H1 (cell line): ENCODE results near the gene TACR2. TPM values are rescaled to one million over a fixed set of nuclear protein-coding genes. Genes with fewer than 3 reads are reported as not detected.

ENCODE experiments used
- CTCF ChIA-PET: fragments of 300-600 bp; sonication (Branson Sonifier 250); formaldehyde crosslinking; loops from one replicate; lab custom pipeline; 2021; ENCODE audit not compliant: partially characterized antibody; lab: Charles Lee
- POLR2A ChIA-PET: fragments of 300-600 bp; sonication (Branson Sonifier 250); formaldehyde crosslinking; loops from one replicate; lab custom pipeline; 2021; ENCODE audit warnings: inconsistent platforms; ENCODE audit not compliant: partially characterized antibody; lab: Charles Lee
- DNase-seq, 2 experiments: peaks; one replicate each; pipeline versions ENCODE4 v3.0.0 to v3.0.0-alpha.2; 2010 to 2022; ENCODE audit warnings: low spot score in 2 of 2, low read depth in 1 of 2, mixed read lengths in 1 of 2
- FAIRE-seq: peaks from 2 replicates; lab custom pipeline; 2011; peaks lifted over from hg19 to GRCh38; lab: Jason Lieb, UNC
- H2AFZ ChIP-seq: 2 replicates; pipeline ENCODE4 v1.8.1; 2012; ENCODE audit warnings: low read length, inconsistent platforms
- H2AK5ac ChIP-seq: 2 replicates; pipeline ENCODE4 v1.6.1; 2013; ENCODE audit warnings: low read depth, low read length
- H2BK120ac ChIP-seq: replicated peaks from 2 replicates; pipeline ENCODE3; 2013; ENCODE audit warnings: low read depth, low read length, inconsistent platforms
- H2BK12ac ChIP-seq: 2 replicates; pipeline ENCODE4 v1.6.1; 2013; ENCODE audit warnings: low read depth, low read length
- H2BK15ac ChIP-seq: 2 replicates; pipeline ENCODE4 v1.6.1; 2013; ENCODE audit warnings: low read length
- H2BK20ac ChIP-seq: 2 replicates; pipeline ENCODE4 v1.6.1; 2013; ENCODE audit warnings: low read length
- H2BK5ac ChIP-seq: 2 replicates; pipeline ENCODE4 v1.6.1; 2013; ENCODE audit warnings: low read depth, low read length
- H3K14ac ChIP-seq: 2 replicates; pipeline ENCODE4 v1.6.1; 2013; ENCODE audit warnings: inconsistent platforms; ENCODE audit not compliant: insufficient read length
- H3K18ac ChIP-seq: 2 replicates; pipeline ENCODE4 v1.6.1; 2013; ENCODE audit warnings: low read length; ENCODE audit errors: extremely low read depth
- H3K23ac ChIP-seq: 2 replicates; pipeline ENCODE4 v1.6.1; 2013; ENCODE audit warnings: inconsistent platforms; ENCODE audit not compliant: insufficient read length
- H3K23me2 ChIP-seq: 2 replicates; pipeline ENCODE4 v1.6.1; 2013; ENCODE audit warnings: low read depth, low read length
- H3K27ac ChIP-seq: 2 replicates; pipeline ENCODE4 v1.6.1; 2011; ENCODE audit warnings: low read depth, low read length, inconsistent platforms
- H3K27me3 ChIP-seq, 4 experiments: replicated peaks in 1 of 4; 1 replicate in 1 of 4; 2 replicates in 3 of 4; pipeline versions ENCODE4 v1.6.1 to v1.8.1; 2011 to 2013; ENCODE audit warnings: low read length in 3 of 4, mild to moderate bottlenecking in 3 of 4, inconsistent platforms in 2 of 4, mixed read lengths in 2 of 4, moderate library complexity in 1 of 4; ENCODE audit not compliant: control insufficient read depth in 3 of 4, insufficient read depth in 3 of 4; ENCODE audit errors: extremely low read depth in 1 of 4
- H3K36me3 ChIP-seq, 4 experiments: 2 replicates each; pipeline versions ENCODE4 v1.6.1 to v1.8.1; 2011 to 2013; ENCODE audit warnings: mild to moderate bottlenecking in 4 of 4, low read length in 3 of 4, moderate library complexity in 2 of 4, control low read depth in 1 of 4, inconsistent platforms in 1 of 4; ENCODE audit not compliant: insufficient read depth in 4 of 4, control insufficient read depth in 2 of 4
- H3K4ac ChIP-seq: replicated peaks from 2 replicates; pipeline ENCODE3; 2013; ENCODE audit warnings: low read length, low read depth, mixed read lengths, inconsistent platforms; ENCODE audit not compliant: insufficient read length
- H3K4me1 ChIP-seq, 4 experiments: replicated peaks in 1 of 4; 1 replicate in 1 of 4; 2 replicates in 3 of 4; pipeline versions ENCODE4 v1.6.1 to v1.8.1; 2011 to 2013; ENCODE audit warnings: low read length in 3 of 4, inconsistent platforms in 2 of 4, mixed read lengths in 1 of 4; ENCODE audit not compliant: insufficient read depth in 4 of 4, control insufficient read depth in 3 of 4
- H3K4me2 ChIP-seq, 2 experiments: 2 replicates each; pipeline versions ENCODE4 v1.6.1 to v1.8.1; 2011 to 2013; ENCODE audit warnings: low read depth in 2 of 2, low read length in 2 of 2, control low read depth in 1 of 2, inconsistent platforms in 1 of 2, mild to moderate bottlenecking in 1 of 2; ENCODE audit not compliant: insufficient read depth in 1 of 2
- H3K4me3 ChIP-seq, 4 experiments: fragments of 200-600, 300-600 bp in 1 of 4; sonication (generic), shearing (Covaris generic), sonication (Bioruptor Twin) in 1 of 4; 2 replicates each; pipeline versions ENCODE4 v1.5.1 to v1.8.1; 2011 to 2016; ENCODE audit warnings: low read length in 4 of 4, low read depth in 3 of 4, control low read depth in 2 of 4, inconsistent platforms in 2 of 4, mild to moderate bottlenecking in 2 of 4, mixed read lengths in 1 of 4, moderate library complexity in 1 of 4; ENCODE audit not compliant: insufficient read depth in 2 of 4; ENCODE audit errors: extremely low read depth in 1 of 4
- H3K56ac ChIP-seq: replicated peaks from 2 replicates; pipeline ENCODE3; 2013; ENCODE audit warnings: low read depth, mild to moderate bottlenecking, mixed read lengths, low read length, inconsistent platforms; ENCODE audit not compliant: insufficient read length
- H3K79me1 ChIP-seq: 2 replicates; pipeline ENCODE4 v1.6.1; 2013; ENCODE audit warnings: low read depth, low read length, control low read depth
- H3K79me2 ChIP-seq, 2 experiments: 2 replicates each; pipeline versions ENCODE4 v1.6.1 to v1.8.1; 2012 to 2013; ENCODE audit warnings: low read length in 2 of 2, mild to moderate bottlenecking in 2 of 2, inconsistent platforms in 1 of 2; ENCODE audit not compliant: insufficient read depth in 2 of 2, control insufficient read depth in 1 of 2
- H3K9ac ChIP-seq, 4 experiments: replicated peaks in 1 of 4; 1 replicate in 1 of 4; 2 replicates in 3 of 4; pipeline versions ENCODE4 v1.6.1 to v1.8.1; 2011 to 2013; ENCODE audit warnings: low read depth in 3 of 4, low read length in 3 of 4, control low read depth in 2 of 4, mild to moderate bottlenecking in 2 of 4, moderate library complexity in 2 of 4, inconsistent platforms in 1 of 4; ENCODE audit errors: extremely low read depth in 1 of 4
- H3K9me3 ChIP-seq, 2 experiments: 2 replicates each; pipeline versions ENCODE4 v1.6.1 to v1.8.1; 2012 to 2013; ENCODE audit warnings: mild to moderate bottlenecking in 2 of 2, moderate library complexity in 2 of 2, control low read depth in 1 of 2, inconsistent platforms in 1 of 2, low read depth in 1 of 2, low read length in 1 of 2, mixed read lengths in 1 of 2; ENCODE audit not compliant: insufficient read depth in 2 of 2
- H4K20me1 ChIP-seq, 2 experiments: replicated peaks in 1 of 2; 2 replicates each; pipeline versions ENCODE3 to v1.8.1; 2011 to 2013; ENCODE audit warnings: inconsistent platforms in 2 of 2, low read length in 2 of 2, mild to moderate bottlenecking in 1 of 2; ENCODE audit not compliant: insufficient read depth in 2 of 2, control insufficient read depth in 1 of 2
- H4K5ac ChIP-seq: 2 replicates; pipeline ENCODE4 v1.6.1; 2013; ENCODE audit warnings: low read length, low read depth, mixed read lengths, inconsistent platforms; ENCODE audit not compliant: insufficient read length
- H4K8ac ChIP-seq: 2 replicates; pipeline ENCODE4 v1.8.0; 2013; ENCODE audit warnings: mild to moderate bottlenecking, moderate library complexity, low read length, inconsistent platforms; ENCODE audit not compliant: insufficient read depth; ENCODE audit errors: extremely low read depth
- H4K91ac ChIP-seq: replicated peaks from 2 replicates; pipeline ENCODE3; 2013; ENCODE audit warnings: low read length, mixed read lengths, inconsistent platforms; ENCODE audit not compliant: insufficient read length
- CREB1 ChIP-seq: IDR thresholded peaks from 2 replicates; pipeline ENCODE4 v1.6.1; 2012; ENCODE audit warnings: inconsistent platforms
- WGBS, 2 experiments: shearing (Covaris generic) in 1 of 2; methylation state at CpG; one replicate each; pipeline versions ENCODE4 v1.1.6 to v1.1.7; 2013 to 2015; ENCODE audit warnings: low lambda C conversion rate in 2 of 2, mixed read lengths in 2 of 2, inconsistent platforms in 1 of 2, low coverage in 1 of 2, missing lambda C conversion rate in 1 of 2; ENCODE audit not compliant: insufficient replicate concordance in 2 of 2, insufficient coverage in 1 of 2, insufficient read length in 1 of 2; ENCODE audit errors: extremely low coverage in 1 of 2, missing lambda C conversion rate in 1 of 2; 5-methylcytosine and 5-hydroxymethylcytosine counted together
- polyA plus RNA-seq, 7 experiments: library from polyadenylated mRNA; depleted of rRNA in 3 of 7; stranded (reverse) in 5 of 7; unstranded in 2 of 7; fragments of >200 nt in 5 of 7; fragments of 200-250 nt in 2 of 7; gene quantifications; 1 replicate in 5 of 7; 2 replicates in 1 of 7; 4 replicates in 1 of 7; pipeline versions ENCODE4 v1.2.1 to v1.2.3, GENCODE V29; 2011 to 2013; ENCODE audit warnings: missing spikeins in 2 of 7, mixed read lengths in 2 of 7
- total RNA-seq: library from RNA; stranded (reverse); fragmentation: NEBNext Ultra II Directional; extraction: Animal tissue kit (Norgen Biotek cat#: 25700); gene quantifications from 2 replicates; pipeline ENCODE4 v1.2.1, GENCODE V29; 2021

TACR2 gene
- total and polyA plus RNA-seq, 2 of the 8 experiments (the other 6 are each of a cell fraction or from before 2014, with no cell fraction given): 0.06 TPM; not detected in 1

DNA sequence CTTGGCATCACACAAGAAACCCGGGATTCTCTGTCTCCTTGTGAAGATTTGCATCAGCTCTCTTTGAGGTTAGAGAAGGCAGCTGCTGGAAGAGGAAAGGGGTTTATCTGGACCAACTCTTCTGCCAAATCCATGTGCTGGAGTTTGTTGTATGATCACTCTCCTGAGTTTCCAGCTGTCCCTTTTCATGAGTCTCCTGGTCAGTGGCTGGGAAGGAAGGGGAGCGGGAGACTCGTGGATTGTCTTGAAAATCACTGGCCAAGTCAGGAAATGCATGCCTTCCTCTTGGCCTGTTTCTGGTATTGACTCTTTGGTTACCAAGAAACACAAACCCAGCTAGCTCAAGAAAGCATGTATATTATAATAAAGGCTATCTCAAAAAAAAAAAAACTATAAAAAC, 38.8 kb downstream of the TACR2 start:
- no peak for DNase-seq
- H4K20me1 ChIP-seq: no peaks in the 10 kb centered on the region
- H2BK120ac ChIP-seq: no peak overlapping the region
- no peaks in the 10 kb centered on the region for H3K27me3 ChIP-seq
- H3K9me3 ChIP-seq: no peaks in the 10 kb centered on the region
- no peak overlapping the region for H3K4ac ChIP-seq
- CTCF ChIA-PET: interaction anchor here (0.8 to 5.0 kb wide), 2 partner anchors 14 to 19 kb away, joined by 4 to 42 read pairs; no protein-coding TSS in a partner anchor
- H3K4me2 ChIP-seq: no peak overlapping the region
- no peak for FAIRE-seq
- H3K4me3 ChIP-seq: no peak overlapping the region
- H2AFZ ChIP-seq: no peak overlapping the region
- H2BK12ac ChIP-seq: no peak overlapping the region
- H2BK15ac ChIP-seq: no peak overlapping the region
- WGBS, 2 experiments: 74% methylated on average over 3 of the region's 3 CpGs; no CpG with 5 or more reads in 1 of the 2 experiments
- H4K8ac ChIP-seq: no peak overlapping the region
- H3K79me2 ChIP-seq: no peaks in the 10 kb centered on the region; a peak in 1 of 4 replicates
- H3K36me3 ChIP-seq: peaks cover 18 to 41% (median 31%) of the 10 kb centered on the region in 4 experiments
- no peak overlapping the region for H3K23ac ChIP-seq
- no peak overlapping the region for H3K9ac ChIP-seq
- no peak overlapping the region for H2AK5ac ChIP-seq
- H3K4me1 ChIP-seq: peaks cover 0 to 20% (median 12%) of the 10 kb centered on the region in 4 experiments; a peak in 6 of 7 replicates
- no peak overlapping the region for H3K27ac ChIP-seq
- no peak overlapping the region for H4K5ac ChIP-seq
- no peak overlapping the region for H2BK20ac ChIP-seq
- no peak overlapping the region for H3K14ac ChIP-seq
- H3K56ac ChIP-seq: no peak overlapping the region
- H4K91ac ChIP-seq: no peak overlapping the region
- TF ChIP-seq CREB1: no peak
- H3K23me2 ChIP-seq: no peaks in the 10 kb centered on the region
- POLR2A ChIA-PET: interaction anchor here (1.1 kb wide), 1 partner anchor 53 kb away, joined by 4 read pairs; no protein-coding TSS in a partner anchor
- no peak overlapping the region for H2BK5ac ChIP-seq
- H3K79me1 ChIP-seq: peaks cover 5% of the 10 kb centered on the region
- no peak overlapping the region for H3K18ac ChIP-seq
